Activated T-cell treated with anti-CD3 and anti-CD28 coated beads for 48 hours (primary cell): Measurements from ENCODE around the gene LRRC72.
"Not testable (repeated sequence)": the region's sequence is repeated elsewhere in the genome, so short reads cannot be mapped to it uniquely, and the experiment has no call there.

Source experiments
- DNase-seq: peaks from one replicate; pipeline ENCODE4 v3.0.0-alpha.2; 2020; ENCODE audit warnings: low read depth

LRRC72 gene

DNA sequence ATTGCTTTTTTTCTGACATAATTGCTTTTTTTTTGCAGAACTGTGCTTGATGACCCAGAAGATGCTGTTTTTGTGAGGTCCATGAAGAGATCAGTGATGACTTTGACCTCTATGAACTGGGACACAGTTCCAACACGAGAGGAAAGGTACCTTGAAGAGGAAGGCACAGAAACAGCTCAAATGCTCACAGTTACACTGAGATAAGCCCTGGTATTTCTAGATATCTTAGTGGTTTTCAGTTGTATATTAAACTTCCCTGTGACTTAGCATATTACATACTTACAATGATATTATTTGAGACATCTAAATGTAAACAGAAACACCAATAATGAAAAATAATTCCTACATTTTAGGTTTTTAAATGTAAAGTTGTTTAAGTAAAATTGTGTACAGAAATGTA is 54.7 kb downstream of the LRRC72 start:
- no peak for DNase-seq

GRCh38 chr7:16583834-16584233 is 57.2 kb downstream of the LRRC72 start:
- no peak for DNase-seq

- no peak for DNase-seq
Observed at GRCh38 chr7:16585540-16585939, 58.9 kb downstream of the LRRC72 start.

DNA sequence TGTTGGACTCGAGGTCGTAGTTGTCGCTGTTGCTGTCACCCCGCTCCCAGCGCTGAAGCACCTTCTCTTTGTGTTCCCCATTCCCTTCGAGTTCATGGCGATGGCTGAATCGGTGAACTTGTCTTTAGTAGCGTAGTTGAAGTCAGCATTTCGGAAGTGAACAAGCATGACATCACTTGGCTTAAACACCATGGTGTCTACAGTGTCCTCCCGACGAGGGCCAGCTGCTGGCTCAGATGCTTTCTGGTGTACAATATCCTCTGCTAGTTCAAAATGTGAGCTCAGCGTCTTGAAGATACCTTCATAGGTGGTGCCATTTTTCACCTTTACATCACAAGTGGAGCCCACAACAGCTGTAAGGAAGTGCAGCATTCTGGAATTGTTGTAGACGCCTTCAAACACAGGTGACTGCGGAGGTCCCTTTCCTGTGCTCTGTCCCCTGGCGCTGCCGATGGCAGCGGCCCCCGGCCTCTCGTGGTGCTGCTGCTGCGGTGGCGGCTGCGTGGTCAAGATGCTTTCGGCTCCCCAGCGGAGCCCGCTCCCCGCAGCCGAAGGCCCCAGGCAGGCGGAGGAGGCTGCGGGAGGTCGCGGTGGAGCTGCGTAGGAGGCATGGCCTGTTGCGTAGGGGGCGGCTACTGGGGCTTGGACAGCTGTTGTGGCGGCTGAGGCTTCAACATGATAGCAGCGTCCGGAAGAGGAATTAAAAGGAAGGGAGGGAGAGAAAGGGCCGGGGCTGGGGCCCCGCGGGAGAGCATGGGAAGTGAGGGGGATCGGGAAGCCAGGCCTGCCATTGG is 59.7 kb downstream of the LRRC72 start:
- no peak for DNase-seq

- no peak for DNase-seq
Observed at GRCh38 chr7:16587129-16587528, 60.5 kb downstream of the LRRC72 start.

DNA sequence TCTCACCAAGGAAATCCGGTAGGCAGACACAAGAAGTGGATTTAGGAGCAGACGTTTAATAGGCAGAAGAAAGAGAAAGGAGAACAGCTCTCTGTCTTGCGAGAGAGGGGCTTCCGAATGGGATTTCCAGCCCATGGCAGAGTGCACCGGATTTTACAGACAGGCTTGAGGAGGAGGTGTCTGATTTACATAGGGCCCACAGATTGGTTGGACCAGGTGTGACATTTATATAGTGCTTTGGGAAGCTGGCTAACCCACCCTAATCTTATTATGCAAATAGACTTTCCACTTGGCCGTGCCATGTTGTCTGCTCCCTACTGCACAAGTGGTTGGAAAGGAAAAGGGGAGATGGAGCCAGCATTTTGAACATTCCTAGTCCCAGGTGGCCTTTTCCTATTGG is 61.2 kb downstream of the LRRC72 start:
- DNase-seq, result no peak

GRCh38 chr7:16589881-16590280 is 63.3 kb downstream of the LRRC72 start:
- no peak for DNase-seq

GRCh38 chr7:16590424-16590823 is 63.8 kb downstream of the LRRC72 start:
- no peak for DNase-seq

- DNase-seq, result no peak
Observed at GRCh38 chr7:16592395-16592794, 65.8 kb downstream of the LRRC72 start.

DNA sequence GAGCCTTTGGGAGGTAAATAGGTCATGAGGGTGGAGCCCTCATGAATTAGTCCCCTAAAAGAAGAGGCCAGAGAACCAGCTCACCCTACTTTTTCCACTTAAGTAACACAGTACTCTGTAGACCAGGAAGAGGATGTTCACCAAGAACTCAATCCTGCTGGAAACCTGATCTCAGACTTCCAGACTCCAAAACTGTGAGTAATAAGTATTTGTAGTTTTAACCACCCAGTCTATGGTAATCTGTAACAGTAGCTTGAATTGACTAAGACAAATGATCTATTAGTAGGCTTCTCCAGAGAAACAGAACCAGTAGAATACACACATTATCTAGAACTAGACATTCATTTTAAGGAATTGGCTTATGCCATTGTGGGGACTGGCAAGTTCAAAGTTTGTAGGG is 67.4 kb downstream of the LRRC72 start:
- no peak for DNase-seq

DNA sequence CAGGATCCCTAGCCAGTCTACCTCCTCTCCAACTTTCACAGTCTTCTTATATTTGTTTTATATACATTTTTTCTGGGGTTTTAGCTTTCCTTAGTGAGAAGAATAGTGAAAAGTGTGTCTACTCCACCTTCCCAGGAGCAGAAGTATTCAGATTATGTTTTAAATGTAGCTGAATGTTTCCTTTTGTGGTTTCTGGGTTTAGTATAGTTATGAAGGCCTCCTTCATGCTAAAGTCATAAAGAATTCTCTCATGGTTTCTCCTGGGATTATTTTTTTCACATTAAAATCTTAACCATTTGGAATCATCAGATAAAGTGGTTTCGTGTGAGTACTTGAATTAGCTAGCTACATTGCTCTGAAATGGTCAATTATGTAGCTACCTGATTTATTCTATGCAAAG is 68.1 kb downstream of the LRRC72 start:
- no peak for DNase-seq

- DNase-seq, result not testable (repeated sequence)
Observed at GRCh38 chr7:16595596-16595995, 69.0 kb downstream of the LRRC72 start.

DNA sequence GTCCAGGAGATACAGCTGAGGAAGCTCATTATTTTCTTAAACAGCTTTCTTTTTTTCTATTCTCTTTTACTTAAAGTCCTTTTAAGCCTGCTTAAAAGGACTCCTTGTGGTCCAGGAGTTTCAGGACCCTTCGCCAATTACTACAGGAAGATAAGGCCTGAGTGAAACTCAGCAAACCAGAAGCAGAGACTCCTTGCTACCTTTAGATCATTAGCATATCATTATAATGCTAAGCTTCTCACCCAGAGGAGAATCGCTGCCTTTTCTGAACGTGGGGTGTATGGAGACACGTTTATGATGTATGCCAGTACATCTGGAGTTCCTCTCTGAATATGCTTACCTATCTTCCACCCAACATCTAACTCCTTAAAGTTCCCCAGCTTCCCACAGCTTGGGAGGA is 71.4 kb downstream of the LRRC72 start:
- no peak for DNase-seq

DNA sequence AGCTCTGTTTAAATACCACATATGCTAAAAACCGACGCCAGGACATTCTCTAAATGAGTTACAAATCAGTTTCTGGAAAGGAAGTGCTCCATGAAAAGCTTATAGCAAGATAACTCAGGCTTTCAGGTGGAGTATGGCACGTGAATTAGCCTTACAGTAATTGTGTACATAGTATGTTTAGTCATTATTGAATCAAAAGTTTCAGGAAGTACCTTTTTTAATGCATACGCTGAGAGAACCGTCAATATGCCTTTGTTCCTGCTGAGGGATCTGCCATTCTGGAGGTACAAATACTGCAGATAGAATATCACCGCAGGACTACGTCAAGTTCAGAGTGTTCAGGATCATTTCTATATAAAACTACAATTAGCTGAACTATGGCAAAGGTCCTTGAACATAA is 73.2 kb downstream of the LRRC72 start:
- DNase-seq, result no peak

DNA sequence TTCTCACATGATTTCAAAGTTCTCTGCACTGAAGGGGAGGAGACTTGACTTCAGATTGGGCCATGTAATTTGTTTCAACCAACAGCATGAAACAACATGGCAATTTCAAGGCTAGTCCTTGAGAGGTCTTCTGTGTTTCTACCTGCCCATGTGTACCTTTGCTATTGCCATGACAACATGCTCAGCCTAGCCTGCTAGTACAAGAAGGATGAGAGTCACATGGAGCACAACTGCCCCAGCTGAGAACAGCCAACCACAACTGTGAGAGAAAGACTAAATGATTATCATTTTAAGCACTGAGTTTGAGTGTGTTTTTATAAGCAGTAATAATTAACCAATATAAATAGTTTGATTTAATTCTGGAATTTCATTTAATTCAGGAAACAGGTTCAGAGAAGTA is 77.0 kb downstream of the LRRC72 start:
- DNase-seq, result no peak

- no peak for DNase-seq
Observed at GRCh38 chr7:16604054-16604453, 77.4 kb downstream of the LRRC72 start.

DNA sequence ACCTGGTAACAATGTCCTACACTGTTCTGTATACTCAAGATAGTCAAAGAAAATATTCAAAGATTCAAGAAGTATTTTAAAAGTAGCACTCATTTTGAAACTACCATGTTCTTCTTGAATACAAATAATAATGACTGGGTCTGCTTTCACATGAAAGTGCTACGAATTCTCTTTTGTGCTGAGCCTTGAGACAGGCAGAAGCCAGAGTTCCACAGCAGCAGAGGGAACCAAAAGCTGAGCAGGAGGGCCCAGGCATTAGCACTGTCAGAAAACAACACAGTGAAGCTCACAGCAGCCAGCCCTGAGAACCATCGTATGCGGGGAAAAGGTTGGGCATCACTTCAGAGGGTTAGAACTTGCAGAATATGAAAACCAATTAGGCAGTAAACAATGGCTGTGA is 80.1 kb downstream of the LRRC72 start:
- DNase-seq, result no peak

DNA sequence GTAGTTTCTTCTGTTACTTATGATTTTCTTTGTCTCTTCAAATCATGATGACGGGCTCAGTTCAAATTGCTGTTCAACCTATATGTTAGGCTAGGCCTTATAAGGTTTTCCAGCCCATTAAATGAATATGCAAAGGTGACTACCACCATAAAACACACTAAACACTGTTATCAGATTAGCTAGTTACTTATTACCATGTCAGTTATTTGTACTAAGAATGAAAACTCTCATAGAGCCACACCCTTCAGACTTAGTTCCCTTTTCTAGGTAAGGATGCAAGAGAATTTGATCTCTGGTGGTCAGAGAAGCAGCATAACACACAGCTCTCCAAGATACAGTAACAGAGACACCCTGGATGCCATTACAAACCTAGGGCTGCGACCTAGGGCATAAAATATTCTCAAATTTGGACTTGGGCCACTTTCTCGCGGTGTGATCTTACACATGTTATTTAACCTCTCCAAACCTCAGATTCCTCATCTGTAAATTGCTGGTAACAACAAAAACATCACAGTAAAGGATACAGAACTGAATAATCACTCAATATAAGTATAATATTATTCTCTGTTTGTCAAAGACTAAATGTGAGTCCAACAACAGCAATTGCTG is 83.3 kb downstream of the LRRC72 start:
- no peak for DNase-seq

DNA sequence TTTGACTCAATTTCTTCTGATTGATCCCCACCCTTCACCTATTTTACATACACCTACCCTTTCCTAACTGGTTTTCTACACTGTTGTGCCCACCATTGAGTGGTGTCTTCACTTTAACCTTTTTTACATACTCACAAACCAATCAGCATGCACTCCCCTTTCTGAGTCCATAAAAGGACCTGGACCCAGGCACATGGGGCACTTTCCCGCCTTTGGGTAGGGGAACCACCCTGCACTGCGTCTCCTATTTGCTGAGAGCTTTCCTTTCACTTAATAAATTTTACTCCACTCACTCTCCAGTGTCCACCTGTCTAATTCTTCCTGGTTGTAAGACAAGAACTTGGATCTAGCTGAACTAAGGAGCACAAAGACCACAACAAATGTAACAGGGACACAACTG is 85.1 kb downstream of the LRRC72 start:
- no peak for DNase-seq

- DNase-seq, result no peak
Observed at GRCh38 chr7:16615228-16615627, 88.6 kb downstream of the LRRC72 start.

DNA sequence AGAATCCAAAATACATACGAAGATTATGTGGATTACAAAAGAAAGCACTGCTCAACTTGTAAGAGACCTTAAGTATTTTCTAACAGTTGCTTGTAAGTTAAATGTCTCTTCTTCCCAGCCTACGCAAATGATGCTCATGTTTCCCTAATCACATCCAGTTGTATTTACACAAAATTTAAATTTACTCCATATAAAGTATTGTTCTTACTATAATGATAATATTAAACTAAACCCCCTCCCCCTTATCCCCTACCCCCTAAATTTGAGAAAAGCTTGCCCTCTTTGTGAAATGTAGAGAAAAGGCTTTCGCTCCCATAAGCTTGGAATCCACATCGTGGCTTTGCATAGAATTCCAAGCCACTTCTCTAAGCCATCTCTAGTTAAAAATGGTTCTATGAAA is 89.5 kb downstream of the LRRC72 start:
- DNase-seq, result no peak

DNA sequence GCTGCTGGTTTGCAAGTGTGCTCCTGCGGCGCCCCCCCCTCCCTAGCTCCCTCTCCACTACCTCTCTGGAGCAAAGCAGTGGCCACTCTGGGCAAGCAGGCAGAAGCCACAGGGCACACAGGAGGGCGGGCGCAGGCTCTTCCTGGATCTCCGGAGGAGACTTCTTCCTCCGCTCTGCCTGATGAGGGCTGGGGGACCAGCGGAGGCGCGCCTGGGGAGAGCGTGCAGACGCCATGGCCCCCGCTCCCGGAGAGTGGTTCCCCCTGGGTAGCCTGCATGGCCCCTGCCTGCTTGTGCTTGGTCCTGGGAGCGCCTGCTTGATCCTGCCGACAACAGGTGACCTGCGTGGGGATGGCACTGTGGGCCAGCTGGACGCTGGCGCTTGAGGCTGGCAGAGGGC is 89.9 kb downstream of the LRRC72 start:
- no peak for DNase-seq

- DNase-seq, result no peak
Observed at GRCh38 chr7:16619979-16620408, 93.4 kb downstream of the LRRC72 start.

DNA sequence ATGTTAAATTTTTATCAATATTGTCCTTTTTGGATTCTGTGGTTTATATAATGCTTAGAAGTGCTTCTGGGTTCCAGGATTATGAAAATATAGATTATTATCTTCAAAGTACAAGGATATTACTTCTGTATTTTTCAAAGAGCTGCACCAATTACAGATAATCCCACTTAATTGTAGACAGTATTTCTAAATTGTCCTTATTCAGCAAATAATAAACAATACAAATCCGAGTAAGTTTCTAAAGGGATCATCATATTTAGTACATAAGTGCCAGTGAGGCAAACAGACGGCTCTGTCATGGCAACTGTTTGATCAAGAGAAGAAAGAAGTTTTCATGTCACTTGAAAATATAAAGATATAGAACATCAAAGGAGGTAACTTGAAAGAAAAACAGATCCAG is 99.8 kb downstream of the LRRC72 start:
- DNase-seq, result no peak
